GM19395 (cell line): ENCODE measurements around the gene BACH2.

Source experiments
- ATAC-seq: cut with Tn5 transposase; IDR thresholded peaks from one replicate; pipeline ENCODE4 v1.9.1; 2021; ENCODE audit warnings: mild to moderate bottlenecking, moderate library complexity; ENCODE audit not compliant: unreplicated experiment

Gene BACH2

DNA sequence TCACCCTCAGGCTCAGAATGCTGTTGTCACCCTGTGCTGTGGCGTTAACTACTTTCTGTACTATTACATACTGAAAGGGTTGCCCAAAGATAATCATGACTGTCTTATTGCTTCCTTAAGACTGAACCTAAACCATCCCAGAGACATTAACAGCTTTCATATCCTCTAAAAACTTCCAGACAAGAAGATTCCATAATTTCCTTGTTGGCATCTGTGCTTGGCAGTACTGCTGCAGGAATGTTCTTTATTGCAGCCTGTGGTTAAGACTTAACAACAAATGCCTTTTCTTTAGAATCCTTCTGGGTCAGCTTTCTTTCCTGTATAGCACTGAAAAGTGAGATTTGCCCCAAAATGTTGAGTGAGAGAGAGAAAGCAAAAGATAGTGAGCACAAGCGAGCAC lies 292.7 kb downstream of the BACH2 start:
- no peak for ATAC-seq

DNA sequence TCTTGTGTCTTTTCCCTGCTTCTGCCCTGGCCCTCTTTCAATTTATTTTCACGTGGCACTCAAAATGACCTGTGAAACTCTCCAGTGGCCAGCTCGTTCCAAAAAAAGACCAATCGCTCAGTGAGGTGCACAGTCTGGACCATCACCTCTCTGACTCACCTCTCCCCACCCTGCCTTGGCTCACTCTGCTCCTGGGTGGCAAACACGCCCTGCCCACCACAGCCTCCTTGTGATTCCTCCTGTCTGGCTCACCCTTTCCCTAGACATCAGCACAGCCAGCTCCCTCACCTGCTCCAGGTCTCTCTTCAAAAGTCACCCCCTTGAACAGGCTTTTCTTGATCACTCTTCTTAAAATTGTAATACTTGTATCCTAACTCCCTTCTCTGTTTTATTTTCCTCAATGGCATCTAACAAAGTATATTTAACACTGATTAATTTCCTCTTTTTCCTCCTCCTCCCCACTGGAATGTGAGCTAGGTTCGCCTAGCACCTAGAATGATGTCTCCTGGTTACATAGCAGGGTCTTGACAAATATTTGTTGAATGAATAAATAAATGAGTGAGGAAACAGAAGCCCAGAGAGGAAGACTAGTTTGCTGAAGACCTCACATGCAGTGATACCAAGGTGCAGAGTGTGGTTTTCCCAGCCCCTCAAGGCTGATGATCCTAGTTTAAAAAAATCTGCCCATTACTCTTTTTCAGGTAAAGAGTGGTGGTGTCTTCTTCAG lies 293.4 kb downstream of the BACH2 start:
- ATAC-seq, result no peak

DNA sequence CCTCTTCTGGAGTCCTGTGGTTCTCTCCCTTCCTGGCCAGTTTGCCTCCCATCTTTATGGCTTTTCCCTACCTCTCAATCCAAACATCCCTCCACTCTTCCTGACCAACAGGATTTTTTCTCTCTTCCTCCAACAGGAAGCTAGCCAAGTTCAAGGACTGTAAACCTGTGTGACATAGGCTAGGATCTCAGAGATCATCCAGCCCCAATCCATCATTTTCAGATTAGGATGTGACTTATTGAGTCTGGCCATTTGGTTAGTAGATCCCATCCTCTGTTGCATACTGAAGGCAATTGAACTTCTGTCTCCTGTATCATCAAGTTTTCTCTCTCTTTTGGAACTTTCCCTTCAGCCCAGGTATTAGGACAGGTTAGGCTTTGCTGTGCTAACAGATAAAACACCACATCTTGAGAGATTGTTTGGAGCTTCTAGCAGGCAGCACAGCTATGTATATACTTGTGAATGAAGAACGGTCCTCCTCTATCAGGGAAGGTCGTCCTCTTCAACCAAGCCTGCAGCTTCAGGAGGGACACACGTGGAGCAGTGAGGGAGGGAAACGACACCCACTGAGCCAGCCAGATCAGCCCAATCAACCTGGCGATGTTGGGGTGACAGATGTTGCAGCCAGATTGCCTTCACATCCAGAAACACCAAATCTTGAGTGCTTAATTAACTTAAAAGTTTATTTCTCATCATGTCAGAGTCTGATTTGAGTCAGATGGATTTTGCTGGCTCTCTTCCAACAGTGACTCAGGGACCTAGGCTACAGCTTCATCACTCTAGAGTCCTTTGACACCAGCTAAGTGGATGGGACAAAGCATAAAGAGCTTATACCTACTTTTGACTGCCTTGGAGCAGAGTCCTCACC lies 295.5 kb downstream of the BACH2 start:
- no peak for ATAC-seq

DNA sequence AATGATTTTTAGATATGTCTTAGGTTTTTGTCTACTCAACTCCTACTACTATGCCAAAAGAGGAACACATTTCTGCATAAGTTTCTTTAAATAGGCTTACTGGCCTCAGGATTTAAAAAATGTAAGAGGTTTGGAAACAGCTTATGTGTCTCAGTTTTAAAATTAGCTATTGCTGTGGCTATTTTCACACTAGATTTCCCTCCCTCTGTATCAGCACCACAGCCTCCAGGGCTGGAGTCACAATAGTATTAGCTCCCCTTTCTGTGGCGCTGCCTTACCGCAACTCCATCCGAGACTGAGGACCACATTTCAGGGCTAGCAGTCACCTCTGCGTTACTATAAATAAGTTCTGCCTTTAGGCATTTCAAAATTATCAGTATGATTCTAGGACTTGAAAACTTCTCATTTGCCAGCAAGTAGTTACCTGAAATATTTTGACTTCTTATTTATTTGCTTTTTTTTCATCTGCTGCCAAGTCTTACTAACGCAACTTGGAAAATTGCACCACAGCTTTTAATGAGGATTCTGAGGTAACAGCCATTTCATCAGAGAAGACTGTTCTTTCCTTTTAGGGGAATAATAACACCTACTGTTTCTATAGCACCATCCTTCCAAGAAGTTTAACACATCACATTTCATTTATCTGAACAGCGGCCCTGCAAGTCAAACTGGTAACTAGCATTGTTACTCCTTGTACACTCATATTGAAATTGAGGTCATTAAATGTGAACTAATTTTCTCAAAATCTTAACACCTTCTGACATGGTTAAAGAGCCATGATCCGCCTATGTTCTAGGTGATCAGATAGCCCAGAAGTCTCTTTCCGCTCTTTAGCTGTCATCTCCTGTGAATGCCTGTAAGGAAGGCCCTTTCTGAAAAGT lies 296.5 kb downstream of the BACH2 start:
- ATAC-seq, result no peak

DNA sequence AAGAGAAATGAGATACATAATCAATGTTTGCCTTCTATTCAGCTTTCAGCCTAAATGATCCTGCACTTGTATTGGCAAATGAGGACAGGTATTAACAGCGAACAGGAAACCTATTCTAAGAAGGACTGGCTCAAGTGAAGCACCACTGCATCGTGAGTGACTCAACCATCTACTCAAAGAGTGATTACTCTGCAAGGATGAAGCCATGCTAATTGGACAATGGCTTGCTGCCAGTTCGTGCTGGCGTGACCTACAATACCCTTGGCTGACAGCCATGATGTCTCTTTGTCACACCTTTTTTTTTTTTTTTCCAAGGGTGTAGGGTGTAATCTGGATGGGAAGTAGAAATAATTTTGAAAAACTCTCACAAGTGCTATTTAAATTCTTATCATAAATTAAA lies 297.5 kb downstream of the BACH2 start:
- no peak for ATAC-seq

DNA sequence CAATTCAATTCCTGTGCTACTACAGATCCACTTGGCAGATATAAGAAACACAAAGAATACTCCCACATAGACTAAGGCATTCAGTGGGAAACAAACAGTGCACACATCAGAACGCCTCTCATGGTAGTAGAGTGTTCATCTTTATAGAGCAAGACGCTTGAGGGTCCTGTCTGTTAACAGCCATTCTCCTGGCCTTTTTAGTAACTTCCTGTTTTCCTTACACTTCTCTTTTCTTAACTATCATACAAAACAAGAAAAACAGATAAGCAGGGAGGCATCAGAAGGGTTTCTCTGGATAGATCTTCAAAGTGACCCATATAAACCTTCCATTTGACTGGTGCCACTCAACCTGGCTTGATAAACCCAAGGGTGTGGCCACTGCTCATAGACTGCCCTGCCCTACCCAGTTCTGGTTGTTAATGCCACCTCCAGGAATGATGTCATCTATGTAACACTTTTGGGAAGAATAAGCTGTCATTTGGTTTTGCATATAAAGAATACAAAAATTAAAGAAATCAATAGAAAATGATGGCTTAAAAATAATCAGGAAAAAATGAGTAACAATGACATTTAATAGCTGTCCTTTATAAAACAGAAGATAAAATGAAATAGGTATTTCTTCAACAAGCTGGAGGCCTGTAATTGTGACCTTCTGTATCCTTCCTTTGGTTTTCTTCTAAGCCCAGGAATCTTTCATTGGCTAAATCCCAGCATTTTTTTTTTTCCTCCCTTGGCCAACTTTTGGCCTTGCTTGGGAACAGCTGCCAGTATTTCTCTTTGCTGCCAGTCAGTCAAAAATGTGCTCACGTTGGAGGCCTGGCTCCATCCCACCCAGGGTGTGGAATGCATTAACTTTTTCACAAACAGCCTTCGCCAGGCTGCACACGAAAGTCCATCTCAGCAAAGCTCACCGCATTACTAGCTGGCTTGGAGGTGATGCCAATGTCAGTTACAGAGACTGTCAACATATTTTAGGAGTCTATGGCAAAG lies 298.9 kb downstream of the BACH2 start:
- ATAC-seq, result no peak

DNA sequence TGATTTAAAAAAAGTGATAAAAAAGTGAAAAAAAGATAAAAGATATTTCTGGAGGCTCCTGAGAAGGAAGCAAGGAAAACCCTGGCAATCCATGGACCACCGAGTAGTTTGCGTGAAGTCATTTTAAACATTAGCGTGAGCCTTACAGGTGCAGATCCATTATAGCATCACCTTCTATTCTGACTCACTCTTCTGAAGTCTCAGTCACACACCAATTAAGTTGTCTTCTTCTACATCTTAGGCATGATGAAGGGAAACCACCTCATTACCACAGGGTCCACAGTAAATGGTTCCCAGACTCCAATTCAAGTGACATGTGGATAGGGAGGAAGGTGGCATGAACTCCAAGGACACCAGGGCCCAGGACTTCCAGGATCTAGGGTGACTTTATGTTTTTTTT lies 303.2 kb downstream of the BACH2 start:
- no peak for ATAC-seq

DNA sequence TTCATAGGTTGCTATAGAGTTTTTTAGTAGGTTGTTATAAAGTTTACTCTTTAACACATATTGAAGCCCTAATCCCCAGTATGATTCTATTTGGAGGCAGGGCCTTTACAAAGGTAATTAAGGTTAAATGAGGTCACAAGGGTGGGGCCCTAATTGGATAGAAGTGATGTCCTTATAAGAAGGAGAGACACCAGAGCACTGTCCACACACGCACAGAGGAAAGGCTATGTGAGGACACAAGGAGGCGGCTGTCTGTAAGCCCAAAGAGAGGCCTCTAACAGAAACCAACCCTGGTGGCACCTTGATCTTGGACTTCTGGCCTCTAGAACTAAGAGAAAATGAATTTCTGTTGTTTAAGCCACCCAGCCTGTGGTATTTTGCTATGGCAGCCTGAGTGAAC lies 303.8 kb downstream of the BACH2 start:
- ATAC-seq, result no peak

DNA sequence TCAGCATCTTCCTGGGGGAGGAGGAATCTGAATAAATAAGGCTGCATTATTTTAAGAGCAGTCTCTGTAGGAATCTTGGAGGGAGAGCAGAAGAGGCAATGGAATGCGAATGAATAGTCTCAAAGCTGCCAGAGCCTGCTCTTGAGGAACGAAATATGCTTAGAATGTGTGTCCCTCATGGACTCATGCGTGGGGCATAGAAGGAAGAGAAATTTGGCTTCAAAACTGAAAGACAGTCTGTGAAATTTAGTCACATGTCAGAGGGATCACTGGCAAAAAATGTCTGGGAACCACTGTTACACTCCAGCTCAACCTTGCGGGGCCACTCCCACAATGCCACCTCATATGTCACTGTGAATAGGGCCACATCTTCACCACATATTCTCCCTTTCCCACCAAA lies 306.9 kb downstream of the BACH2 start:
- no peak for ATAC-seq

DNA sequence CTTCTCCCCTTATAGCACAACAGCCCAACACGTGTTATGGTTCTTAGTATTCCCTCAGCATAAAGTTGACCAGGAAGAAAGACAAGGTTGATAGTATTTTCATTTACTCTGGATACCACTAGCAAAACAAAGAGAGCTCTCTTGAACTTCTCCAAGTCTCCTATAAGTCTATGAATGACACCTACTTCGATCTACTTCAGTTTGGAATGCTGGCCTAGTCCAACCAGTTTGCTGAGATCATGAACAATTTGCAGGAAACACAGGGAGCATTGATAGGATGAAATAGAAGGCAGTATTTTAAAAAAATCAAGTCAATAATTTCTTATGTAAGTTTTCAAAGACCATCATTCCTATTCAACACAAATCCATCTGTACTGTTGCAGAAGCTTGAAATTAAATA lies 308.8 kb downstream of the BACH2 start:
- no peak for ATAC-seq

DNA sequence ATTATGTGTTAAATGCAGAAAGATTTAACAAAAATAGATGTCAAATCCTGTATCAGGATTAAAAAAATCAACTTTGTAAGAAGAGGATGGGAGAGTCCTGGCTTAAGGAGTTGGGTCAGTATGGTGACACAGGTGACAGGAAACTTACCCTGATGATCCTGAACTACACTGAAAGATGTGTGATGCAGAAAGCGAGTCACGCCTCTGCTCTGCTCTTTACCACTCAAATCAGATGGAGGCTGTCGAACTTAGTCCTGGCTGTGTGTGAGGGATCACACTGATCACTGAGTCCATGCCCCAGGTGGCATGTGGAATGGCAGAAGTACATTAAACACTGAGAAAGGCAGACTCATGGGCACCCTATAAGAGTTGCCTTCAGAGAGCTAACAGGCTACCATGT lies 309.5 kb downstream of the BACH2 start:
- ATAC-seq, result no peak

DNA sequence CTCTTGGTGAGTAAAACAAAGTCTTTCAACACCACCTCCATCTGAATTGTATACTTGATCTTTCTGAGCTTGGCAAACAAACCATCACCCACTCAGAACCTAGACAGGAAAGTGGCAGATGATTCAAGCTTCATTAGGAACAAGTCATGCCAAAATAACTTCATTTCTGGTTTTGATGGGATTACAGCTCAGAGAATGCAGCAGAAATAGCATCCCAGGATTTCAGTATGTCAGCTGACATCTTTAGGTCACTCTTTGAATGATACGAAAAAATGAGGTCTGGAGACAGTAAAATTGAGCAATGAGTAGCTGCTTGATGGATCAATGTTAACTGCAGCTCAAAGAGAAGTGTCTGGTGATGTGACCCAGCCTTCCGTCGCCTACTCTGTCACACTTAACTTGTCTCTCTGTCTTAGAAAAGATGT lies 310.0 kb downstream of the BACH2 start:
- ATAC-seq, result no peak

DNA sequence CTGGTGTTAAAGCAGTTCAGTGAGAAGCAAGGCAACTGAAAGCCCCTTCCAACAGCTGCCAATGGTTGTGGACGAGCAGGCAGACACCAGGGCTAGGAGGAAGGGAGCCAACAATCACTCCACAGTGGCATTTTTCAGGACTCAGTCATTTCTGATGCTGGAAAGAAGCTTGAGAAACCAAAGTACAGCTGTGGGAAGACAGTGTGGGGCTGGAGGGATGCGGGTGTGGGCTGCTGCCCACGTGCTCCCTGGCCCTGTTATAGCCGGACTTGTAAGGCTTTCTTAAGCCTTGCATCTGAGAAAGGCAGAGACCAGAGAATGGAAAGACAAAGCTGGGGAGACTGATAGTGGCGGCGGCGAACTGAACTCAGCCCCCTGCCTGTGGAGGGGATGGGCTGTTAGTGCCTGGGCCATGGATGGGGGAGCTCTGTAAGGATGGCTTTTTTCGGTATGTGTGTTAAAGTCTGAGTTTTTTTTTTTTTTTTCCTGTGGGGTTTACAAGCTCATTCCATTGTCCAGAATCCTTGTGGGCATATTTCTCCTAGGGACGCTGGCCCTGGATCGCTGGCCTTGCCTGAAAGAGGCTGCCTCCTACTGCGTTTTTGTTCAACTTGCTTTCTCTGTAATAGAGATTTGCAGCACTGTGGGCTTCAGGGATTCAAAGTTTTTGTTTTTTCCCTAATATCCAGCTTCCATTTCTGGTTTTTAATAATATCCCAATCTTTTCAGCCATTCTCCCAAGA lies 310.7 kb downstream of the BACH2 start:
- ATAC-seq, result no peak

DNA sequence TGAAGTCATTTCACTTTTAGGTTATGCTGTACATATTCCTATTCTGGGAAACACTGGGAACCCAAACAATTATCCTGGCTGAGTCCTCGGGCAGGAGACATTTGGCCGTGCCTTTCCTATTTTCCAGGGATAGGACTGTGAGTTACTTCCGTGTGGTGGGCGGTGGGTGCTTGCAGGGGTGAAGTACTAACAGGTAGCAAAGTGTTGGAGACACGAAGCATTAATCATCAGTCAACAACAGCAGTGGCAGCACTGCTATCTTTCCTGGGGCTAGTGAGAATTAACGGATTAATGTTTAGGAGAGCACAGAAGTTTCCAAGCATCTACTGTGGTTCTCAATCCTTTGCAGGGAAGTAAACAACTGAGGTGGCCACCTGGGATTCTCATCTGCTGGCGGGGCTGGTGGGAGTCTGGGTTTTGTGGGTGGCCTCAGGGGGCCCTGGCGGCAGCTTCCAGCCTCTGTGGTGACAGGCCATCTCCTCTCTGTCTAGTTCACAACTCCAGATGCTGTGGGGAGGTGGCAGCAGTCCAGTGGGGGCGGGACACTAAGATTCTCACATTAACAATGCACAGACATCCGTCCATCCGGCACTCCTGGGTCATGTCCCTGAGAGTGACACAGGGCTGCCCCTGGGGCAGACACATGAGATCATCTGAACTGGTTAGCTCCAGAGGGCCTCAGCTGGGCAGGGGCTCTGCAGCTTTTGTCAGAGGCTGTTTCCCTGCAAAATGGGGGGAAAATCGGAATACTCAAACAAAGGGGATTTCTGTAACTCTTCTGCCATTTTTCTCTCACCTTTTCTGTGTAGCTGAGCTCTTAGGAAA lies 311.5 kb downstream of the BACH2 start:
- ATAC-seq, result no peak

DNA sequence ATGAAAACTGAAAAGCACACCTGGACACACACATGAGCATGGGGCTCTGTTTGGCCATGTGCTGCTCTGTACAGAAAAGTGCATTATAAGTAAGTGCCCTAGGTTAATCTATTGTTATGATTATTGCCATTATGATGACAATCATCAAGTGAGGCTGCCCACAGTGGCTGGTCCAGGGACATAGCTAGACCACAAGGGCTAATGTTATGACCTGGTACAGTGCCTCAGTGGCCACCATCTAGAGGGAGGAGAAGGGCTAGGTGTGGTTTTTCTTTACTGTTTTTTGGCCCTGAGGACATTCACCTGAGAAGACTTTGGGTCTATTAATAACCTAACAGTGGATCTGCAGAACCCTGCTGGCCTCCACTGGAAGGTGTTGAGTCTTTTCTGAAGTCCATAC lies 316.3 kb downstream of the BACH2 start:
- no peak for ATAC-seq

DNA sequence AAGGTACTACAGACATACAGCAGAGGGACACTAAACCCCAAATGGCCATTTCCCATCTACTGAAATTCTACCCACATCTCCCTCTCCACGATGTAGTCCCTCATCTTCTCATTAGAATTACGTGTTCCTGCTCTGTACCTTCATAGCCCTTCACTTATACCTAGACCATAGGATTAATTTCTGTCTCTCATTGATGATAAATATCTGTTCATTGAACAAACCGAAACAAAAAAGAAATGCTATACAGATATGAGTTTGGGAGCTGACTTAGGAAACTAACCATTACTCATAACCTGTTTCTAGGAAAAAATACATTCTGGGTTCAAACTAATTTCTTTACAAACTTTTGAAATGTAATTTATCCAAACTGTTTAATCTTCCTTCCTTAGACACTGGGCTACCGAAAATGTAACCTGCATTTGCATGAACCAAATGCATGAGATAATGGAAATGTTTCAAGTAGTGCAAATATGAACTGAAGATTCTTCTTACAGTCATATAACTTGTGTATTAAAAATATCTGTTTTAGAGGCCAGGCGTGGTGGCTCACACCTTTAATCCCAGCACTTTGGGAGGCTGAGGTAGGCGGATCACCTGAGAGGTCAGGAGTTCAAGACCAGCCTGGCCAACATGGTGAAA lies 317.0 kb downstream of the BACH2 start:
- ATAC-seq, result no peak

DNA sequence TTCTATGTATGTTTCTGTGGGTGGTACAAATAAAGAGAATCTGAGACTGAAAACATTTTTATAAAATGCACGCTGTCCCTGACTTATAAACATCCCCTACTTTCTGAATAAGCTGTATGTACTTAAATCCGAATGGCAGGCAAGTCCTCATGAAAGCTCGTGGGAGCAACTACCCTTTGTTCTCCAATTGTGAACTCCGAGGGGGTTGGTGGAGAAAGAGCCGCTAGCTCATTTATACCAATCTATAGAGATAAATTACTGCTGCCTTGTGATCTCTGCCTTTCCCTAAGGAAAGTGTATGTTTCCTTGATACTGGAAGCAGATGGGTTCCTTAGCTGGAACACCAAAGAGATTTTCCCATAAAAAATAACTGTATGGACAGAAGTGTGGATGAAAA lies 317.9 kb downstream of the BACH2 start:
- ATAC-seq, result no peak
